CD4-positive, alpha-beta T cell (primary cell): ENCODE data around the gene ZFAND6. TPM values are rescaled to one million over a fixed set of nuclear protein-coding genes. Genes with fewer than 3 reads are reported as not detected.

Experiments
- ATAC-seq: fragments of 200-7000 bp; cut with Tn5 transposase; one replicate; pipeline ENCODE4 v1.10.0; 2022; ENCODE audit warnings: mild to moderate bottlenecking; ENCODE audit not compliant: poor library complexity
- CTCF ChIA-PET: fragments of 350-600 bp; sonication (Branson Sonifier 250); formaldehyde crosslinking; loops from one replicate; lab custom pipeline; 2021; ENCODE audit warnings: antibody characterized with exemption, inconsistent platforms; lab: Charles Lee
- POLR2A ChIA-PET: fragments of 350-600 bp; sonication (Branson Sonifier 250); formaldehyde crosslinking; loops from one replicate; lab custom pipeline; 2021; ENCODE audit warnings: antibody characterized with exemption, inconsistent platforms; lab: Charles Lee
- DNase-seq, 14 experiments: peaks; one replicate each; pipeline ENCODE4 v3.0.0-alpha.2; 2013 to 2020; ENCODE audit warnings: mixed read lengths in 2 of 14
- H3K27ac ChIP-seq, 2 donors: one replicate each; pipeline versions ENCODE4 v1.5.1 to v1.7.0; 2013; ENCODE audit warnings: low read length in 2 of 2, low read depth in 1 of 2, mild to moderate bottlenecking in 1 of 2
- H3K27me3 ChIP-seq, 2 experiments: 1 replicate in 1 of 2; 2 replicates in 1 of 2; pipeline versions ENCODE4 v1.6.1 to v1.7.0; 2013; ENCODE audit warnings: low read length in 2 of 2, control low read depth in 1 of 2, mild to moderate bottlenecking in 1 of 2, moderate library complexity in 1 of 2; ENCODE audit not compliant: insufficient read depth in 2 of 2, control insufficient read depth in 1 of 2
- H3K36me3 ChIP-seq: one replicate; pipeline ENCODE4 v1.6.1; 2013; ENCODE audit warnings: low read length, control low read depth; ENCODE audit not compliant: insufficient read depth
- H3K4me1 ChIP-seq: one replicate; pipeline ENCODE4 v1.6.1; 2013; ENCODE audit warnings: low read length, control low read depth; ENCODE audit not compliant: insufficient read depth
- H3K4me3 ChIP-seq: one replicate; pipeline ENCODE4 v1.5.1; 2013; ENCODE audit warnings: mild to moderate bottlenecking, low read length, moderate library complexity
- H3K9me3 ChIP-seq, 2 experiments: 1 replicate in 1 of 2; 2 replicates in 1 of 2; pipeline versions ENCODE4 v1.6.1 to v1.7.0; 2013; ENCODE audit warnings: low read length in 2 of 2, mild to moderate bottlenecking in 2 of 2, control low read depth in 1 of 2, moderate library complexity in 1 of 2; ENCODE audit not compliant: control insufficient read depth in 1 of 2, insufficient read depth in 1 of 2
- H3K27ac Mint-ChIP-seq: one replicate; pipeline ENCODE4 v1.8.0; 2020; ENCODE audit warnings: mixed read lengths
- H3K27me3 Mint-ChIP-seq: one replicate; pipeline ENCODE4 v1.8.0; 2021; ENCODE audit warnings: mixed read lengths
- H3K36me3 Mint-ChIP-seq: one replicate; pipeline ENCODE4 v1.8.0; 2021; ENCODE audit warnings: low read depth, mixed read lengths
- H3K4me1 Mint-ChIP-seq: one replicate; pipeline ENCODE4 v1.8.0; 2021; ENCODE audit warnings: low read depth, mixed read lengths
- H3K4me3 Mint-ChIP-seq: one replicate; pipeline ENCODE4 v1.8.0; 2020; ENCODE audit warnings: mild to moderate bottlenecking, mixed read lengths
- H3K9me3 Mint-ChIP-seq: one replicate; pipeline ENCODE4 v1.8.0; 2020; ENCODE audit warnings: mixed read lengths
- intact Hi-C, 2 experiments: fragments of 100-400 bp; cut with DNase I in 1 of 2; cut with micrococcal nuclease in 1 of 2; formaldehyde crosslinking; loops; one replicate each; pipeline versions ENCODE4 v1.15.1 to v1.9.0; 2023 to 2025; cut with DNase I, micrococcal nuclease
- total RNA-seq, 174 experiments: library from RNA in 2 of 174; stranded (reverse) in 2 of 174; gene quantifications; one replicate each; pipeline ENCODE4 v1.2.3 and lab custom pipeline; 2021 to 2026
- TF ChIP-seq, protein P1 (sequence below): fragments of 200-600 bp; IDR thresholded peaks from one replicate; pipeline ENCODE4 v1.8.0; 2022; ENCODE audit warnings: antibody characterized with exemption, mild to moderate bottlenecking

ZFAND6 gene
- total RNA-seq, 2 experiments from 2014 or later: 65.5 to 69.2 TPM

GRCh38 chr15:80173022-80173759 is 113.7 kb downstream of the ZFAND6 start:
- DNase-seq (peak; percentile 52 to 78 (median 64)), ATAC-seq (peak; percentile 77)
- intact Hi-C loops: loop anchor here (1.0 to 2.0 kb wide), 4 partner anchors 112 to 792 kb away; no protein-coding TSS in a partner anchor
- H3K27me3 Mint-ChIP-seq: no peaks in the 10 kb centered on the region
- peaks cover 15% of the 10 kb centered on the region for H3K36me3 Mint-ChIP-seq
- Histone ChIP-seq H3K4me3 (no peak overlapping the region), H3K27ac (no peak overlapping the region), H3K36me3 (peaks cover under 1% of the 10 kb centered on the region), H3K4me1 (no peaks in the 10 kb centered on the region), H3K27me3 (no peaks in the 10 kb centered on the region), H3K9me3 (no peaks in the 10 kb centered on the region)
- H3K27ac Mint-ChIP-seq: no peak overlapping the region
- H3K4me3 Mint-ChIP-seq: no peak overlapping the region
- no peaks in the 10 kb centered on the region for H3K9me3 Mint-ChIP-seq
- ChIA-PET POLR2A (interaction anchor here (0.6 to 1.0 kb wide), 3 partner anchors 113 to 276 kb away, joined by 3 to 6 read pairs (median 3); partner anchors contain the start of gene ZFAND6), CTCF (interaction anchor here (0.6 to 2.3 kb wide), 5 partner anchors 38 to 791 kb away, joined by 3 to 17 read pairs (median 3); no protein-coding TSS in a partner anchor)
- H3K4me1 Mint-ChIP-seq: no peaks in the 10 kb centered on the region
- TF ChIP-seq, protein P1, sequence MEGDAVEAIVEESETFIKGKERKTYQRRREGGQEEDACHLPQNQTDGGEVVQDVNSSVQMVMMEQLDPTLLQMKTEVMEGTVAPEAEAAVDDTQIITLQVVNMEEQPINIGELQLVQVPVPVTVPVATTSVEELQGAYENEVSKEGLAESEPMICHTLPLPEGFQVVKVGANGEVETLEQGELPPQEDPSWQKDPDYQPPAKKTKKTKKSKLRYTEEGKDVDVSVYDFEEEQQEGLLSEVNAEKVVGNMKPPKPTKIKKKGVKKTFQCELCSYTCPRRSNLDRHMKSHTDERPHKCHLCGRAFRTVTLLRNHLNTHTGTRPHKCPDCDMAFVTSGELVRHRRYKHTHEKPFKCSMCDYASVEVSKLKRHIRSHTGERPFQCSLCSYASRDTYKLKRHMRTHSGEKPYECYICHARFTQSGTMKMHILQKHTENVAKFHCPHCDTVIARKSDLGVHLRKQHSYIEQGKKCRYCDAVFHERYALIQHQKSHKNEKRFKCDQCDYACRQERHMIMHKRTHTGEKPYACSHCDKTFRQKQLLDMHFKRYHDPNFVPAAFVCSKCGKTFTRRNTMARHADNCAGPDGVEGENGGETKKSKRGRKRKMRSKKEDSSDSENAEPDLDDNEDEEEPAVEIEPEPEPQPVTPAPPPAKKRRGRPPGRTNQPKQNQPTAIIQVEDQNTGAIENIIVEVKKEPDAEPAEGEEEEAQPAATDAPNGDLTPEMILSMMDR: peak; percentile 64

- Mint-ChIP-seq H3K36me3 (peaks cover 15% of the 10 kb centered on the region), H3K4me1 (no peaks in the 10 kb centered on the region), H3K27ac (no peak overlapping the region), H3K27me3 (no peaks in the 10 kb centered on the region), H3K9me3 (no peaks in the 10 kb centered on the region), H3K4me3 (no peak overlapping the region)
- TF ChIP-seq, protein P1: no peak
- Histone ChIP-seq H3K27ac (no peak overlapping the region), H3K9me3 (no peaks in the 10 kb centered on the region), H3K4me1 (no peaks in the 10 kb centered on the region), H3K36me3 (no peaks in the 10 kb centered on the region), H3K27me3 (no peaks in the 10 kb centered on the region), H3K4me3 (no peak overlapping the region)
- DNase-seq (no peak), ATAC-seq (no peak)
- intact Hi-C loops: no loop called here
- ChIA-PET CTCF (interaction anchor here (0.6 to 2.3 kb wide), 3 partner anchors 39 to 792 kb away, joined by 3 to 17 read pairs (median 3); no protein-coding TSS in a partner anchor), POLR2A (interaction anchor here (0.6 to 1.0 kb wide), 3 partner anchors 114 to 277 kb away, joined by 3 to 6 read pairs (median 3); partner anchors contain the start of gene ZFAND6)
These were observed 114.7 kb downstream of the ZFAND6 start for GRCh38 chr15:80174017-80174746.

- intact Hi-C loops: no loop called here
- H3K4me3 ChIP-seq: no peak overlapping the region
- H3K27me3 Mint-ChIP-seq: no peaks in the 10 kb centered on the region
- H3K4me1 Mint-ChIP-seq: no peaks in the 10 kb centered on the region
- ATAC-seq (no peak), DNase-seq (no peak)
- no peaks in the 10 kb centered on the region for H3K9me3 ChIP-seq
- no peaks in the 10 kb centered on the region for H3K27me3 ChIP-seq
- H3K4me1 ChIP-seq: no peaks in the 10 kb centered on the region
- ChIA-PET POLR2A (no interaction called here), CTCF (no interaction called here)
- no peak overlapping the region for H3K4me3 Mint-ChIP-seq
- TF ChIP-seq, protein P1: no peak
- H3K36me3 ChIP-seq: no peaks in the 10 kb centered on the region
- peaks cover 15% of the 10 kb centered on the region for H3K36me3 Mint-ChIP-seq
- no peak overlapping the region for H3K27ac ChIP-seq
- no peak overlapping the region for H3K27ac Mint-ChIP-seq
- H3K9me3 Mint-ChIP-seq: no peaks in the 10 kb centered on the region
These were observed 116.0 kb downstream of the ZFAND6 start for GRCh38 chr15:80175436-80175835.
